OCI-LY1 (cell line): ENCODE measurements around the gene TRIM36.
A peak's percentile ranks its signal among the peaks of the same experiment; 100 is the strongest.

Source experiments
- H2AFZ ChIP-seq: fragments of 200-600 bp; sonication (generic), shearing (Covaris generic); 2 replicates; pipeline ENCODE4 v1.6.0; 2014; ENCODE audit warnings: antibody characterized with exemption, mild to moderate bottlenecking, low read length
- H3F3A ChIP-seq: fragments of 200-600 bp; sonication (generic), shearing (Covaris generic); 2 replicates; pipeline ENCODE4 v1.6.0; 2014; ENCODE audit warnings: mild to moderate bottlenecking, antibody characterized with exemption, low read length, moderate library complexity; ENCODE audit not compliant: insufficient read depth
- H3K27ac ChIP-seq: fragments of 200-600 bp; sonication (generic); 2 replicates; pipeline ENCODE4 v1.5.1; 2014; ENCODE audit warnings: low read length, mixed run types, mild to moderate bottlenecking, low read depth; ENCODE audit not compliant: poor library complexity, severe bottlenecking
- H3K27me3 ChIP-seq: fragments of 200-600 bp; sonication (generic); 2 replicates; pipeline ENCODE4 v1.6.0; 2014; ENCODE audit warnings: antibody characterized with exemption, mild to moderate bottlenecking, low read length, moderate library complexity; ENCODE audit not compliant: insufficient read depth
- H3K36me3 ChIP-seq: fragments of 200-600 bp; sonication (generic); 2 replicates; pipeline ENCODE4 v1.6.1; 2014; ENCODE audit warnings: mild to moderate bottlenecking, antibody characterized with exemption, low read length, moderate library complexity, mixed read lengths; ENCODE audit not compliant: insufficient read depth
- H3K4me1 ChIP-seq: fragments of 200-600 bp; sonication (generic); 2 replicates; pipeline ENCODE4 v1.5.1; 2014; ENCODE audit warnings: mild to moderate bottlenecking, low read length, moderate library complexity; ENCODE audit not compliant: insufficient read depth, severe bottlenecking
- H3K4me2 ChIP-seq: fragments of 200-600 bp; sonication (generic), shearing (Covaris generic); 2 replicates; pipeline ENCODE4 v1.6.1; 2014; ENCODE audit warnings: low read length
- H3K4me3 ChIP-seq: fragments of 200-600 bp; sonication (generic); 2 replicates; pipeline ENCODE4 v1.5.1; 2014; ENCODE audit warnings: low read length, low read depth, mild to moderate bottlenecking, mixed read lengths; ENCODE audit not compliant: poor library complexity, severe bottlenecking
- H3K79me2 ChIP-seq: fragments of 200-600 bp; shearing (Covaris generic); 2 replicates; pipeline ENCODE4 v1.6.1; 2016; ENCODE audit warnings: mixed run types, low read length, mixed read lengths; ENCODE audit not compliant: insufficient read depth
- H3K9ac ChIP-seq: fragments of 200-600 bp; sonication (generic), shearing (Covaris generic); 2 replicates; pipeline ENCODE4 v1.6.1; 2014; ENCODE audit warnings: mild to moderate bottlenecking, low read length, mixed read lengths
- H3K9me2 ChIP-seq: fragments of 200-600 bp; sonication (generic), shearing (Covaris generic); 2 replicates; pipeline ENCODE4 v1.6.1; 2014; ENCODE audit warnings: low read depth, mild to moderate bottlenecking, low read length, mixed read lengths
- H3K9me3 ChIP-seq: fragments of 200-600 bp; shearing (Covaris generic); 2 replicates; pipeline ENCODE4 v1.6.1; 2014; ENCODE audit warnings: low read length, mixed read lengths
- H4K20me1 ChIP-seq: fragments of 200-600 bp; sonication (generic), shearing (Covaris generic); 2 replicates; pipeline ENCODE4 v1.6.0; 2016; ENCODE audit warnings: mild to moderate bottlenecking, low read length; ENCODE audit not compliant: insufficient read depth
- EZH2 ChIP-seq: fragments of 200-600 bp; sonication (generic), shearing (Covaris generic); IDR thresholded peaks from 2 replicates; pipeline ENCODE4 v1.8.0; 2017; ENCODE audit warnings: borderline replicate concordance, mixed run types, mild to moderate bottlenecking, antibody characterized with exemption, low read length, moderate library complexity, mixed read lengths
- TF ChIP-seq, protein P1 (sequence below): fragments of 200-600 bp; sonication (generic), shearing (Covaris generic); IDR thresholded peaks from 2 replicates; pipeline ENCODE4 v1.5.1; 2017; ENCODE audit warnings: mild to moderate bottlenecking, antibody characterized with exemption, low read length, moderate library complexity, mixed read lengths

TRIM36 gene

DNA sequence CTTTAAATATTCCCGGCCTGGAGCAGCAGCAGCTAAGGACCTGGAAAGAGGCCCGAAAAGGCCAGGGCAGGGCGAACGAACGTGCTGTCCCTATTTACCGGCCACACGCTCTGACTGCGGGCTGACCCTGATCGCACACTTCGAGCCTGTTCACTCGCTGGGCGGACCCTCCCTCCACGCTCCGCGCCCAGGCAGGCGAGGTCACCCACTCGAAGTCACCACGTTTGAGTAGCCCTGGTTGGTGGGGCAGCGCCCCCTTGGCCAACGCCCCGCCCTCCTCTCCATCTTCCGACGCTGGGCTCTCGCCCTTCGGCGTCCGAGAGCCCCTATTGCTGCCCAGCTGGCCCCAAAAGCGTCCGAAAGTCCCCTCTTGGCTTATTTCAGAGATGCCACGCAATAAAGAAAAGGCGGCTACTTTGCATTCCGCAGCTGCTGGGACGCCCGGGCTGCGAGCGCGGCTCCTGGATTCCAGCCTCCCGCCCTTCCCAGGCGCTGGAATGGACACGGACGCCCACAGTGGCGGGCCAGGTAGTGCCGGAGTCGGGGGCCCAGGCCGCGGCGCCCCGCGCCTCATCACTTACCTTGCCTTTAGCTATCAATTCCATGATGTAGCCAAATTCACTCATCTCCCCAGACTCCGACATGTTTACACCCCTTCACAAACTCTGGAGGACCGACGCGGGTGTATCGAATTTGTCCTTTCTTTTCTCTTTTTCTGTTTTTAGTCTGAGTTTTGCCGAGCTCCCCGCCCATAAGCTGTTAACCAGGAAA, 9.9 kb upstream of the TRIM36 start:
- peak overlapping the region; percentile 64 for H3K4me2 ChIP-seq
- no peaks in the 10 kb centered on the region for H3K36me3 ChIP-seq
- H3K4me3 ChIP-seq = peak overlapping the region; percentile 46
- no peak overlapping the region for H3K27ac ChIP-seq
- no peaks in the 10 kb centered on the region for H3K9me2 ChIP-seq
- no peaks in the 10 kb centered on the region for H3K9me3 ChIP-seq
- no peak for TF ChIP-seq EZH2
- TF ChIP-seq, protein P1, sequence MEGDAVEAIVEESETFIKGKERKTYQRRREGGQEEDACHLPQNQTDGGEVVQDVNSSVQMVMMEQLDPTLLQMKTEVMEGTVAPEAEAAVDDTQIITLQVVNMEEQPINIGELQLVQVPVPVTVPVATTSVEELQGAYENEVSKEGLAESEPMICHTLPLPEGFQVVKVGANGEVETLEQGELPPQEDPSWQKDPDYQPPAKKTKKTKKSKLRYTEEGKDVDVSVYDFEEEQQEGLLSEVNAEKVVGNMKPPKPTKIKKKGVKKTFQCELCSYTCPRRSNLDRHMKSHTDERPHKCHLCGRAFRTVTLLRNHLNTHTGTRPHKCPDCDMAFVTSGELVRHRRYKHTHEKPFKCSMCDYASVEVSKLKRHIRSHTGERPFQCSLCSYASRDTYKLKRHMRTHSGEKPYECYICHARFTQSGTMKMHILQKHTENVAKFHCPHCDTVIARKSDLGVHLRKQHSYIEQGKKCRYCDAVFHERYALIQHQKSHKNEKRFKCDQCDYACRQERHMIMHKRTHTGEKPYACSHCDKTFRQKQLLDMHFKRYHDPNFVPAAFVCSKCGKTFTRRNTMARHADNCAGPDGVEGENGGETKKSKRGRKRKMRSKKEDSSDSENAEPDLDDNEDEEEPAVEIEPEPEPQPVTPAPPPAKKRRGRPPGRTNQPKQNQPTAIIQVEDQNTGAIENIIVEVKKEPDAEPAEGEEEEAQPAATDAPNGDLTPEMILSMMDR = no peak
- H3K27me3 ChIP-seq = peaks cover 5% of the 10 kb centered on the region; the same call in 1 of the 2 replicates
- H3K4me1 ChIP-seq = peaks cover 4% of the 10 kb centered on the region
- no peaks in the 10 kb centered on the region for H3K79me2 ChIP-seq
- H2AFZ ChIP-seq = no peak overlapping the region
- H3F3A ChIP-seq = no peaks in the 10 kb centered on the region
- H3K9ac ChIP-seq = no peak overlapping the region
- no peaks in the 10 kb centered on the region for H4K20me1 ChIP-seq

DNA sequence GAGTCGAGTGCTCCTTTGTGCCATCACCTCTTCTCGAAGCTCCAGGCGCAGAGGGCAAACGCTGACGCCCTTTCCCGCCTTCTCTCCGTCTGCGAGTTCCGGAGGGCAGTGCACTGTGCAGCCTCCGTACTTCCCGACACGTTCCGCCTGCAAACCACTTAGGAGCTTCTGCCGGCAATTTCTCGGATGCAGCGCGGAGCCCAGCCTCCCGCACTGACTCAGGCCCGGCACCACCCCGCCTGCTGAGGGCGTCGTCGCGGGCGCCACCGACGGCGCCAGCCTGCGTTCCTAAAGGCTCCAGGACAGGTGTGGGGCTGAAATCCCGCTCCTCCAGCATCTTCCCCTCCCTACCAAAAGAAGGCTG, 9.3 kb upstream of the TRIM36 start:
- Histone ChIP-seq H3K9ac (no peak overlapping the region), H3K9me3 (no peaks in the 10 kb centered on the region), H2AFZ (no peak overlapping the region), H3K27ac (no peak overlapping the region), H3F3A (no peaks in the 10 kb centered on the region), H3K4me2 (no peak overlapping the region), H3K4me1 (peaks cover 4% of the 10 kb centered on the region), H3K27me3 (peaks cover 5% of the 10 kb centered on the region; the same call in 1 of the 2 replicates), H3K9me2 (no peaks in the 10 kb centered on the region), H3K36me3 (no peaks in the 10 kb centered on the region), H3K79me2 (no peaks in the 10 kb centered on the region), H4K20me1 (no peaks in the 10 kb centered on the region), H3K4me3 (no peak overlapping the region)
- TF ChIP-seq EZH2 = no peak
- TF ChIP-seq, protein P1 = no peak

DNA sequence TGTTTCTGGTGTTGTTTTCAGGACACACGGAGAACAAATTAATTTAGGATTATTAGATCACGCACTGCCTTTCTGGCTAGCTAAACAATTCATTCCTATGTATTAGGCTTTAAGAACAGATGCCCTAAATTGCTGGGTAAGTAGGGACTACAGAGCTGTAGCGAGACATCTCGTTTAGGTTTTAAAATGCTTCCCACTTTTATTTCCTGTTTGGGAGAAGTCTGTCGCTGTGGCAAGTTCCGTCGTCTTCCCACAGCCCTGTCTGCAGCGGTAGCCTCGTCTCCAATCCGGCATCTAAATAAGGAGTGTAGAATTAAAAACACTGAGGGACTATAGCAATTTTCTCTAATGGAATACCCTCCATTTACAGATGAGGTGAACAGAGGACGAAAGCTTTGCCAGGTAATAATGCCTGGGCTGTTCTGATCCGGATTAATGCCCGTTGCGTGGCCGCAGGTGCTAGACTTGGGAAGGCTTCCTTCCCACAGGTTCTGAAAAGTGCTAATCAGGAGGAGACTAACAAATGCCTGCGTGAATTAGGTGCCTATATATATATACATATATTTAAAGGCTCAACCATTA, 1.3 kb upstream of the TRIM36 start:
- Histone ChIP-seq H3K27me3 (peaks cover 5% of the 10 kb centered on the region; the same call in 1 of the 2 replicates), H2AFZ (no peak overlapping the region), H3K4me2 (peak overlapping the region; percentile 67), H3K79me2 (no peaks in the 10 kb centered on the region), H3K27ac (no peak overlapping the region), H3K9me3 (peaks cover 6% of the 10 kb centered on the region; the same call in 1 of the 2 replicates), H3K9me2 (no peaks in the 10 kb centered on the region), H3F3A (no peaks in the 10 kb centered on the region), H3K4me1 (peaks cover 16% of the 10 kb centered on the region), H4K20me1 (no peaks in the 10 kb centered on the region), H3K36me3 (no peaks in the 10 kb centered on the region; the same call in 1 of the 2 replicates), H3K4me3 (peak overlapping the region; percentile 67), H3K9ac (no peak overlapping the region; the same call in 1 of the 2 replicates)
- no peak for TF ChIP-seq EZH2
- TF ChIP-seq, protein P1 = no peak
